Neutrophil (primary cell): ENCODE data around the gene IRF5.

Source experiments
- H3K27ac ChIP-seq: fragments of 200-600 bp; sonication (generic); 2 replicates; pipeline ENCODE4 v1.5.1; 2016; ENCODE audit warnings: mild to moderate bottlenecking, moderate library complexity
- H3K27me3 ChIP-seq: fragments of 200-600 bp; sonication (generic); 2 replicates; pipeline ENCODE4 v1.6.0; 2016; ENCODE audit warnings: mild to moderate bottlenecking
- H3K36me3 ChIP-seq: fragments of 200-600 bp; sonication (generic); 2 replicates; pipeline ENCODE4 v1.5.1; 2017
- H3K4me1 ChIP-seq, 2 experiments: fragments of 200-600 bp in 1 of 2; sonication (generic) in 1 of 2; 1 replicate in 1 of 2; 2 replicates in 1 of 2; pipeline versions ENCODE4 v1.5.1 to v1.6.1; 2013 to 2016; ENCODE audit warnings: low read depth in 1 of 2, low read length in 1 of 2, mild to moderate bottlenecking in 1 of 2, moderate library complexity in 1 of 2; ENCODE audit not compliant: control insufficient read depth in 1 of 2, insufficient read depth in 1 of 2
- H3K4me3 ChIP-seq, 2 experiments: fragments of 200-600 bp in 1 of 2; sonication (generic) in 1 of 2; 1 replicate in 1 of 2; 2 replicates in 1 of 2; pipeline ENCODE4 v1.5.1; 2013 to 2016; ENCODE audit warnings: low read depth in 1 of 2, low read length in 1 of 2, mild to moderate bottlenecking in 1 of 2, moderate library complexity in 1 of 2
- H3K9me3 ChIP-seq: fragments of 200-600 bp; sonication (generic); 2 replicates; pipeline ENCODE4 v1.5.1; 2016
- CTCF ChIP-seq: fragments of 200-600 bp; sonication (generic); IDR thresholded peaks from 2 replicates; pipeline ENCODE4 v1.5.1; 2016; ENCODE audit warnings: antibody characterized with exemption

The IRF5 gene

DNA sequence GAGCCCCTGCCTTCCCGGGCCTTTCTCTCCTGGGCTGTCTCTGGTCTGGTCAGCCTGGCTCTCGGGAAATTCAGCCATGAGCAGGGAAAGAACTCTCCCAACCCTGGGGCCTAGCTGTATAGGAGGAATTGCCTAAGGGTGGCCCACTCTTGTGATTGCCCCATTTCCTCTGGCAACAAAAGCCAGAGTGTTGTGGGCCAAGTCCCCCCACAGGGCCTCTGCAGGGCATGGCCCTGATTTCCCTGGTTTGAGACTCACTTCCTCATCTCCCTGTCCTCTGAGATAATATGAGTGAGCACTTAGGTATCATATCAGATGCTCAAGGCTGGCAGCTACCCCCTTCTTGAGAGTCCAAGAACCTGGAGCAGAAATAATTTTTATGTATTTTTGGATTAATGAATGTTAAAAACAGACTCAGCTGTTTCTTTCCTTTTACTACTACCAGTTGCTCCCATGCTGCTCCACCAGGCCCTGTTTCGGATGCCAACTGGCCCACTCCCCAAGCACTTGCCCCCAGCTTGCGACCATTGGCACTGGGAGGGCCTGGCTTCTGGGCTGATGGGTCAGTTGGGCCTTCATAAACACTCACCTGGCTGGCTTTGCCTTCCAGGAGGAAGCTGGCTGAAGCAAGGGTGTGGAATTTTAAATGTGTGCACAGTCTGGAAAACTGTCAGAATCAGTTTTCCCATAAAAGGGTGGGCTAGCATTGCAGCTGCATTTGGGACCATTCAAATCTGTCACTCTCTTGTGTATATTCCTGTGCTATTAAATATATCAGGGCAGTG lies 11.4 kb downstream of the IRF5 start:
- H3K4me1 ChIP-seq = peaks cover 14 to 16% of the 10 kb centered on the region in 2 experiments
- peak overlapping the region; percentile 52 for H3K27ac ChIP-seq
- no peaks in the 10 kb centered on the region for H3K27me3 ChIP-seq
- peaks cover 89% of the 10 kb centered on the region for H3K36me3 ChIP-seq
- TF ChIP-seq CTCF = no peak
- no peaks in the 10 kb centered on the region for H3K9me3 ChIP-seq
- H3K4me3 ChIP-seq = no peak overlapping the region

DNA sequence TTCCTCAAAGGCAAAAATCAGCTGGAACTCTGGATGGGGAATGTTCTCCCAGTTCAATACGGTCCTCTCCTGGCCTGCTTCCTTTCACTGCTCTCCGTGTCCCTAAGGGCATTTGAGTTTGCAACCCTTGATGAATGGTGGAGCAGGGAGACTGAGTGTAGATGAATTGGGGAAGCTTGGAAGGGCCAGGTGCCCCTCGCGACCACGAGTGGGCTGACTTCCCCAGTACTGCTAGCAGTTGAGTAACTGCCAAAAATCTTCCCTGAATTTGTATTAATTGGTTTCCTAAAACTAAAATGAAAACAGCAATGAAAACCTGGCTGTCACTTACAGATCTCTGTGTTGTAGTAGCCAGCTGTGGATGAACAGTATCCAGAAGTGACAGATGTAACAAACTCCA lies 13.6 kb downstream of the IRF5 start:
- no peak for TF ChIP-seq CTCF

DNA sequence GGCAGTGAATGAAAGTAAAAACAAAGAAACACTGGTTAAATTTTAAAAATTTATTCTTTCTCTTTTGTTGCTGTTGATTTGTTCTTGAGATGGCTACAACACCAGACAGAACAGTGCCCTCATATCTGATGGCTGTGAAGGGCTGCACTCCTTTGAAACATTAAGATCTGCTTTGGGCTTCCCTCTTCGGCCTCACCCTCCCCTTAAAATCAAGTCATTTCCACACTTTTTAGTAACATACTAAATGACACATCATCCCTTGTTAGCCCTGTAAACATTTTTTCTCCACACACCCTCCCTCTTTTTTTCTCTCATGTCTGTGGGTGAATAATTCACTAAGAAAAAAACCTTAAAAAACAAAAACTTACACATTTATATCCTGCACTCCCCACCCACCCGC lies 16.4 kb downstream of the IRF5 start:
- Histone ChIP-seq H3K27ac (no peak overlapping the region), H3K9me3 (no peaks in the 10 kb centered on the region), H3K36me3 (peaks cover 97% of the 10 kb centered on the region), H3K4me1 (peaks cover 4 to 5% of the 10 kb centered on the region in 2 experiments), H3K27me3 (no peaks in the 10 kb centered on the region), H3K4me3 (no peak overlapping the region)
- TF ChIP-seq CTCF = no peak

More for the DNA sequence above, 13.6 kb downstream of the IRF5 start:
- Histone ChIP-seq H3K36me3 (peaks cover 96% of the 10 kb centered on the region), H3K27me3 (no peaks in the 10 kb centered on the region), H3K27ac (no peak overlapping the region), H3K9me3 (no peaks in the 10 kb centered on the region), H3K4me3 (no peak overlapping the region), H3K4me1 (peaks cover 14 to 16% of the 10 kb centered on the region in 2 experiments)

GRCh38 chr7:128954830-128955802 lies 17.4 kb downstream of the IRF5 start:
- Histone ChIP-seq H3K4me1 (no peaks in the 10 kb centered on the region), H3K9me3 (no peaks in the 10 kb centered on the region), H3K27ac (no peak overlapping the region), H3K4me3 (no peak overlapping the region), H3K36me3 (peaks cover 97% of the 10 kb centered on the region), H3K27me3 (no peaks in the 10 kb centered on the region)
- TF ChIP-seq CTCF = no peak

DNA sequence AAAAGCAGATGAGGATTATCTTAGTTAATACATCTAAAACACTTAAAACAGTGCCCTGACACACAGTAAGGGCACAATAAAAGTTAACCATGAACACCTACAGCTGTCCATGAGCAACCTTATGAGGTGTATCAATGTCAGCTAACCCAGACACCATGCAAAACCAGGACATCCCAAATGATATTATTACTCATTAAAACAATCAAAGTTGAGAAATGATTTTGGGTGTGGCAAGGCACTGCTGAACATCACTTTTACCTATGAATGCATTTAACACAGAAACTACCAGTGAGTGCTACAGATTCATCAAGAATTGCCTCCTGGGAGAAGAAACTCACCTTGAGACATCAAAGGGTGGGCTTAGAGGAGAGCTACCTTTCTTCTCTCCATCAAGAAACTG lies 18.3 kb downstream of the IRF5 start:
- no peak overlapping the region for H3K27ac ChIP-seq
- TF ChIP-seq CTCF = no peak
- H3K4me3 ChIP-seq = no peak overlapping the region
- H3K4me1 ChIP-seq = no peaks in the 10 kb centered on the region
- H3K27me3 ChIP-seq = no peaks in the 10 kb centered on the region
- H3K9me3 ChIP-seq = no peaks in the 10 kb centered on the region
- H3K36me3 ChIP-seq = peaks cover 96% of the 10 kb centered on the region
